ENCODE results near the gene PTPRN2. TPM values are rescaled to one million over a fixed set of nuclear protein-coding genes. Genes with fewer than 3 reads are reported as not detected.

PTPRN2 gene
- total and polyA plus RNA-seq, 9 of the 15 experiments (the other 6 are each of a cell fraction or from before 2014, with no cell fraction given), result not detected

GRCh38 chr7:157994319-157994718 lies 593.3 kb downstream of the PTPRN2 start (continued):
- no peak for TF ChIP-seq ZBTB11 (CRISPR knock-in tag; IDR thresholded peaks at IDR 0.05)
- no peak for TF ChIP-seq BHLHE40 (IDR thresholded peaks at IDR 0.05; ENCODE audit: low read length)
- no peak for TF ChIP-seq ZNF699 (CRISPR knock-in tag; IDR thresholded peaks at IDR 0.05; ENCODE audit: insufficient replicate concordance)
- no peak for TF ChIP-seq ZSCAN32 (CRISPR knock-in tag; IDR thresholded peaks at IDR 0.05)
- no peak for TF ChIP-seq STAG1 (CRISPR knock-in tag; IDR thresholded peaks at IDR 0.05; ENCODE audit: borderline replicate concordance)
- TF ChIP-seq ZKSCAN1 (IDR thresholded peaks at IDR 0.05; ENCODE audit: low read depth, low read length), result no peak
- no peak for TF ChIP-seq ZNF655 (CRISPR knock-in tag; IDR thresholded peaks at IDR 0.05)
- TF ChIP-seq ZNF589 (CRISPR knock-in tag; IDR thresholded peaks at IDR 0.05; ENCODE audit: low read depth), result no peak
